Karpas-422 (cell line): ENCODE measurements around the gene ADAMTSL1. TPM values are rescaled to one million over a fixed set of nuclear protein-coding genes. Genes with fewer than 3 reads are reported as not detected.

Experiments used
- DNase-seq: peaks from one replicate; pipeline ENCODE4 v3.0.0-alpha.2; 2015
- H2AFZ ChIP-seq: fragments of 200-600 bp; sonication (generic); 2 replicates; pipeline ENCODE4 v1.6.1; 2014; ENCODE audit warnings: antibody characterized with exemption, low read length, mixed read lengths
- H3K27ac ChIP-seq: fragments of 200-600 bp; sonication (generic); 2 replicates; pipeline ENCODE4 v1.5.1; 2014; ENCODE audit warnings: mild to moderate bottlenecking, low read length, moderate library complexity
- H3K27me3 ChIP-seq: fragments of 200-600 bp; sonication (generic); 2 replicates; pipeline ENCODE4 v1.6.1; 2014; ENCODE audit warnings: low read length, mixed read lengths
- H3K36me3 ChIP-seq: fragments of 200-600 bp; sonication (generic); 2 replicates; pipeline ENCODE4 v1.6.1; 2014; ENCODE audit warnings: low read length, mixed read lengths; ENCODE audit not compliant: insufficient read depth
- H3K4me1 ChIP-seq: fragments of 200-600 bp; sonication (generic); 2 replicates; pipeline ENCODE4 v1.6.1; 2014; ENCODE audit warnings: mild to moderate bottlenecking, low read length, mixed read lengths
- H3K4me2 ChIP-seq: fragments of 200-600 bp; sonication (generic); 2 replicates; pipeline ENCODE4 v1.6.1; 2014; ENCODE audit warnings: low read length, low read depth, mild to moderate bottlenecking; ENCODE audit not compliant: poor library complexity, severe bottlenecking
- H3K4me3 ChIP-seq: fragments of 200-600 bp; sonication (generic); 2 replicates; pipeline ENCODE4 v1.5.1; 2014; ENCODE audit warnings: mild to moderate bottlenecking, antibody characterized with exemption, low read length, mixed read lengths
- H3K79me2 ChIP-seq: fragments of 200-600 bp; sonication (generic); 2 replicates; pipeline ENCODE4 v1.6.1; 2014; ENCODE audit warnings: mild to moderate bottlenecking, low read length, mixed read lengths
- H3K9ac ChIP-seq: fragments of 200-600 bp; sonication (generic); 2 replicates; pipeline ENCODE4 v1.6.0; 2014; ENCODE audit warnings: low read length
- H3K9me2 ChIP-seq: fragments of 200-600 bp; sonication (generic), shearing (Covaris generic); replicated peaks from 2 replicates; pipeline ENCODE4 v1.6.0; 2014; ENCODE audit warnings: mild to moderate bottlenecking, low read length, moderate library complexity; ENCODE audit not compliant: insufficient read depth
- H3K9me3 ChIP-seq: fragments of 300-700, 200-600 bp; sonication (generic); 2 replicates; pipeline ENCODE4 v1.6.1; 2014; ENCODE audit warnings: low read length, mixed read lengths
- H4K20me1 ChIP-seq: fragments of 200-600 bp; sonication (generic); 2 replicates; pipeline ENCODE4 v1.6.1; 2014; ENCODE audit warnings: mild to moderate bottlenecking, antibody characterized with exemption, low read length, low read depth; ENCODE audit not compliant: insufficient read depth
- total RNA-seq: library from RNA; depleted of rRNA; stranded (reverse); fragments of >200 nt; shearing (Covaris generic); gene quantifications from 2 replicates; pipeline ENCODE4 v1.2.3, GENCODE V29; 2014; ENCODE audit warnings: low replicate concordance

ADAMTSL1 gene
- total RNA-seq, 1 experiment from 2014 or later, result 8.2 TPM

DNA sequence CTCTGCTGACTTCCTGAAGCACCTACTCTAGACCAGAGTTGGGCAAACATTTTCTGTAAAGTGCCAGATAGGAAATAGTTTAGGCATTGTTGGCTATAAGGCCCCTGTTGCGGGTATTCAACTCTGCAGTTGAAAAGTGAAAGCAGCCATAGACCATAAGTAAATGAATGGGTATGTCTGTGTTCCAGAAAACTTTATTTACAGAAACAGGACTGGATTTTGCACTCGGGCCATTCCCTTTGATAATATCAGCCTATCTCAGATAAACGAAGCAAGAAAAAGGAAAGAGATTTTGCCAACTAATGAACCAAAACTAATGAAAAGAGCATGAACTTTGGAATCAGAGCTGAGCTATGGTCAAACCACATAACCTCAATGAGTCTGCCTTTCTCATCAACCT, 374.7 kb downstream of the ADAMTSL1 start:
- Histone ChIP-seq H3K4me3 (no peak overlapping the region), H3K27me3 (no peaks in the 10 kb centered on the region), H3K27ac (no peak overlapping the region), H2AFZ (no peak overlapping the region), H3K9me2 (no peaks in the 10 kb centered on the region), H4K20me1 (no peaks in the 10 kb centered on the region), H3K4me2 (no peak overlapping the region), H3K79me2 (no peaks in the 10 kb centered on the region), H3K9me3 (no peaks in the 10 kb centered on the region), H3K36me3 (no peaks in the 10 kb centered on the region), H3K4me1 (no peaks in the 10 kb centered on the region), H3K9ac (no peak overlapping the region)
- no peak for DNase-seq

DNA sequence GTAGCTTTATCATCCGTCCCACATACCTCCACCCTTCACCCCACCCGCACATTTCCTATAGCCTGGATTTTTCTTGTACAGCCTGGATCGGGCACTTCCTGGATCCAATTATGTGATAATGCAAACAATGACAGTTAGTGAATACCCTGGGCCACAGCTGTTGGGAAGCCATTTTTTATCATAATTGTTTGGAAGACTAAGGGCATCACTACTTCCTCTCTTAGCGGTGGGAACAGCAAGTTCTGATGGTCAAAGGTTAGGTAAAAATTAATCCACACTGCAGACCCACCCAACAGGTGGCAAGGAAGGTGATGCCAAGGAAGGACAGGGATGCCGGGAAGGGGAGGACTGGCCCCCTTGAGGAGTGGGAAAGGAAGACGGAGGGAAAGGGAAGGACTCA, 375.3 kb downstream of the ADAMTSL1 start:
- no peaks in the 10 kb centered on the region for H3K4me1 ChIP-seq
- H3K9ac ChIP-seq, result no peak overlapping the region
- H3K9me2 ChIP-seq, result no peaks in the 10 kb centered on the region
- no peaks in the 10 kb centered on the region for H3K36me3 ChIP-seq
- no peak overlapping the region for H3K4me2 ChIP-seq
- no peak overlapping the region for H3K27ac ChIP-seq
- no peaks in the 10 kb centered on the region for H3K79me2 ChIP-seq
- H2AFZ ChIP-seq, result no peak overlapping the region
- no peak overlapping the region for H3K4me3 ChIP-seq
- no peaks in the 10 kb centered on the region for H3K27me3 ChIP-seq
- DNase-seq, result no peak
- no peaks in the 10 kb centered on the region for H3K9me3 ChIP-seq
- H4K20me1 ChIP-seq, result no peaks in the 10 kb centered on the region

DNA sequence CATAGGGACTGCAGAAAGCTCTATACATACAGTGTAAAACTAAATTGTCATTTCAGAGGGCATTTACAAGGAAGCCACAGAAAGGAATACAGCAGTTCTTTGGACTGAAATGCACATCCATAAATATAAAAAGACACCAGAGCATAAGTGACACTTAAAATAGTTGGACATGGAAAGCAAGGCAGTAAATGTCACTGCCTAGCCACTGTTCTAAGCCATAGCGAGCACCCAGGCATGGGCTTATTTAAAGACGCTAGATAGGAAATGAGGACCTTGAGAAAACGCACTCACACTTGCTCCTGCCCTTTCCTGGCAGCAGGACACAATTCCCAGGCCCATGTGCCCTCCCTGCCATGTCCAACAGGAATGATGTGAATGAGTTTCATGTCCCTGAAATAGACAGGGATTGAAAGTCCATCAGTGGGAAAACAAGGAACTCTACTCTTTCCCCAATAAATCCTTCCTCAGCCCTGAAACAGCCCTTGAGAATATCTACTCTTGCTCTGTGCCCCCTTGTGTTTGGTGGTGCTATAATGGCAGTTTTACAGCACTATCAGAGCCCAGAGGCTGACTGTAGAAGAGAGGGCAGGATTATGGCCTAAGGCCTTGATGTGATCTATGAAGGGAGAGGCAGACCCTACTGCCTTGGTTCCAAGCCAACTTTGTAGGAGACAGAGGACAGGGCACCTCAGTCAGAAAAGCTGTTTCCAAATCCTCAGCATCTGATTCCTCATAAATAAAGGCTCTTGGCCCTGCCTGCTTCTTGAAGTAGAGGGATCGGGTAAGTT, 376.1 kb downstream of the ADAMTSL1 start:
- no peaks in the 10 kb centered on the region for H3K36me3 ChIP-seq
- no peaks in the 10 kb centered on the region for H3K27me3 ChIP-seq
- H2AFZ ChIP-seq, result no peak overlapping the region
- H3K9me2 ChIP-seq, result no peaks in the 10 kb centered on the region
- no peak for DNase-seq
- H3K79me2 ChIP-seq, result no peaks in the 10 kb centered on the region
- no peaks in the 10 kb centered on the region for H3K4me1 ChIP-seq
- H3K9ac ChIP-seq, result no peak overlapping the region
- no peak overlapping the region for H3K27ac ChIP-seq
- H3K4me3 ChIP-seq, result no peak overlapping the region
- no peaks in the 10 kb centered on the region for H4K20me1 ChIP-seq
- H3K9me3 ChIP-seq, result no peaks in the 10 kb centered on the region
- H3K4me2 ChIP-seq, result no peak overlapping the region

DNA sequence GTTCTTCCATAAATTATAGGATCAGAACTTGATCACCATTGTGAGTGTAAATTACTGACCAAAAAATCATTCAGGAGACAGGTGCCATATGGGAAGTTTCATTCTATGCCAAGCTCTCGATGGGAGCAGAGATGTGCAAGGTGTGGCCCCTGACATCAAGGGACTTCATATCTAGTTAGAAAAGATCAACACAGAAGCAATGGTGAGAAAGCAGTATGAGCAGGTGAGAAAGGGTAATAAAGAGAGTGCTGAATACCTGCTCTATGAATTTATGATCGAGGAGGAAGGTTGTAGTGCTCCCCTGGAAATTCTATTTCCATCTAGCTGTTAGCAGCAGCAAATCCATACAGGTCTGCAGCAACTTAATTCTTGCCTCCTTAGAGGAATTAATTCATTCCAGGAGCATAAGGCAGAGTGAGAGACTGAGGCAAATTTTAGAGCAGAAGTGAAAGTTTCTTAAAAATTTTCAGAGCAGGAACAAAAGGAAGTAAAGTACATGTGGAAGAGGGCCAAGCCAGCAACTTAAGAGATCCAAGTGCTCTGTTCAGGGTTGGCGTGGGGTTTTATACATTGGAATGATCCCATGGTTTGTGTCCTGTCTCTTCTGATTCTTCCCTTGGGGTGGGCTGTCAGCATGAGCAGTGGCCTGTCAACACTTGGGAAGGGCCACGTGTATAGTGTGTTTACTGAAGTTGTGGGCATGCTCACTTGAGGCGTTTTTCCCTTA, 377.3 kb downstream of the ADAMTSL1 start:
- no peaks in the 10 kb centered on the region for H3K27me3 ChIP-seq
- no peak overlapping the region for H3K4me2 ChIP-seq
- H4K20me1 ChIP-seq, result no peaks in the 10 kb centered on the region
- H2AFZ ChIP-seq, result no peak overlapping the region
- H3K27ac ChIP-seq, result no peak overlapping the region
- H3K36me3 ChIP-seq, result no peaks in the 10 kb centered on the region
- H3K4me1 ChIP-seq, result no peaks in the 10 kb centered on the region
- DNase-seq, result no peak
- H3K79me2 ChIP-seq, result no peaks in the 10 kb centered on the region
- H3K9me2 ChIP-seq, result no peaks in the 10 kb centered on the region
- H3K4me3 ChIP-seq, result no peak overlapping the region
- no peak overlapping the region for H3K9ac ChIP-seq
- H3K9me3 ChIP-seq, result no peaks in the 10 kb centered on the region

DNA sequence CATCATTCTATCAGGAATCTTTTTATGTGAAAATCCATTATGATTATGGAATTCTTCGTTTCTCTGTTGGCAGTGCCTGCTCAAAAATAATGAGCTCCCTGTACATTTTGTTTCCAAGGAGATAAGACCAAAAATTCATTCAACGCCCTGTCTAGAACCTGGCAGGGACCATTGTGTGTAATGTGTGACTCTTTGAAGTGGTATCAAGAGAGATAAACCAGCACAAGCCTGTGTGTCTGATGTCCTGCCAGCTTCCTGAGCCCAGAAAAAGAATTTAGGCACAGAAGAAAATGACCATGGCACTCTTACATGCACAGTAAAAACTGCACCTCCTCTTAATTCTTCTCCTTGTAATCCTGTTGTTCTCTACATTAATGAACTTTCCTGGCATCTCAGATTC, 381.7 kb downstream of the ADAMTSL1 start:
- no peak overlapping the region for H3K27ac ChIP-seq
- H3K36me3 ChIP-seq, result no peaks in the 10 kb centered on the region
- no peaks in the 10 kb centered on the region for H3K79me2 ChIP-seq
- DNase-seq, result no peak
- no peaks in the 10 kb centered on the region for H3K9me3 ChIP-seq
- H3K4me3 ChIP-seq, result no peak overlapping the region
- no peaks in the 10 kb centered on the region for H3K4me1 ChIP-seq
- H3K4me2 ChIP-seq, result no peak overlapping the region
- H4K20me1 ChIP-seq, result no peaks in the 10 kb centered on the region
- H3K9me2 ChIP-seq, result no peaks in the 10 kb centered on the region
- H3K9ac ChIP-seq, result no peak overlapping the region
- H2AFZ ChIP-seq, result no peak overlapping the region
- no peaks in the 10 kb centered on the region for H3K27me3 ChIP-seq

DNA sequence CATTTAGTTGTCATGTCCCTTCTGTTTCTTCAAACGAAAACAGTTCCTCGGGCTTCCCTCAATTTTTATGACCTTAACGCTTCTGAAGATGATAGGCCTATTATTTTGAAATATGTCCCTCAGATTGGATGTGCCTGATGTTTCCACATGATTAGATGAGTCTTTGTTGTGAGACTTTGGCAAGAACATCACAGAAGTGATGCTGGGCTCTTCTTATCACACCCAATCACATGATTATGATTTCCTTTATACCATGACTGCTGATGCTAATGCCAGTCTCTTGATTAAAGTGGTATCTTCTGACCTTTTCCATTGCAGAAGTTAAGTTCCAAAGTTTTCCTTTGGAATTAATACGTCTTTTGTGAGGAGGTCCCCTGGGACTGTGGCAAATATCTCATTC, 383.4 kb downstream of the ADAMTSL1 start:
- H3K27ac ChIP-seq, result no peak overlapping the region
- H3K27me3 ChIP-seq, result 0 out of 2 replicates have a peak, but pooled peaks cover 2% of the 10 kb centered on the region
- no peaks in the 10 kb centered on the region for H3K79me2 ChIP-seq
- no peaks in the 10 kb centered on the region for H3K36me3 ChIP-seq
- no peak overlapping the region for H2AFZ ChIP-seq
- H3K9me2 ChIP-seq, result no peaks in the 10 kb centered on the region
- no peak overlapping the region for H3K4me2 ChIP-seq
- no peak overlapping the region for H3K4me3 ChIP-seq
- H4K20me1 ChIP-seq, result no peaks in the 10 kb centered on the region
- no peaks in the 10 kb centered on the region for H3K9me3 ChIP-seq
- no peak overlapping the region for H3K9ac ChIP-seq
- no peaks in the 10 kb centered on the region for H3K4me1 ChIP-seq
- DNase-seq, result no peak

DNA sequence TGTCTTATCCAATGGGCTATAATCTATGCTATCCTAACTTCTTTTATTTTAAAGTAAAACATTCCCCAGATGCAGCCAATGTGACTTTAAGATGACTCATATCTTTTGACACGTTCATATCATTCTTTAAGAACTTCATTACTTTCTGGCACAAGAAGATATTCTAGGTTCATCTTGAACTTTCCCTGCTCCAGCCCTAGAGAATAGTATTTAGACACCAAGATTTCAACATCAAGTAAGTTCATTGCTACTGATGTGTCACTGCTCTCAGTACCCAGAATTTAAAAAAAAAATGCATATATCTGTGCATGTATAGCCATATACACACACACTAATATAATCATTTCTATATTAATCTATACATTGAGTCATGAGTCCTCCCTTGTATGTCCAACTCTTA, 383.8 kb downstream of the ADAMTSL1 start:
- Histone ChIP-seq H3K36me3 (no peaks in the 10 kb centered on the region), H3K9me2 (no peaks in the 10 kb centered on the region), H3K4me2 (no peak overlapping the region), H3K9ac (no peak overlapping the region), H3K27ac (no peak overlapping the region), H3K79me2 (no peaks in the 10 kb centered on the region), H3K4me3 (no peak overlapping the region), H3K9me3 (no peaks in the 10 kb centered on the region), H2AFZ (no peak overlapping the region), H4K20me1 (no peaks in the 10 kb centered on the region), H3K27me3 (0 out of 2 replicates have a peak, but pooled peaks cover 2% of the 10 kb centered on the region), H3K4me1 (no peaks in the 10 kb centered on the region)
- no peak for DNase-seq

DNA sequence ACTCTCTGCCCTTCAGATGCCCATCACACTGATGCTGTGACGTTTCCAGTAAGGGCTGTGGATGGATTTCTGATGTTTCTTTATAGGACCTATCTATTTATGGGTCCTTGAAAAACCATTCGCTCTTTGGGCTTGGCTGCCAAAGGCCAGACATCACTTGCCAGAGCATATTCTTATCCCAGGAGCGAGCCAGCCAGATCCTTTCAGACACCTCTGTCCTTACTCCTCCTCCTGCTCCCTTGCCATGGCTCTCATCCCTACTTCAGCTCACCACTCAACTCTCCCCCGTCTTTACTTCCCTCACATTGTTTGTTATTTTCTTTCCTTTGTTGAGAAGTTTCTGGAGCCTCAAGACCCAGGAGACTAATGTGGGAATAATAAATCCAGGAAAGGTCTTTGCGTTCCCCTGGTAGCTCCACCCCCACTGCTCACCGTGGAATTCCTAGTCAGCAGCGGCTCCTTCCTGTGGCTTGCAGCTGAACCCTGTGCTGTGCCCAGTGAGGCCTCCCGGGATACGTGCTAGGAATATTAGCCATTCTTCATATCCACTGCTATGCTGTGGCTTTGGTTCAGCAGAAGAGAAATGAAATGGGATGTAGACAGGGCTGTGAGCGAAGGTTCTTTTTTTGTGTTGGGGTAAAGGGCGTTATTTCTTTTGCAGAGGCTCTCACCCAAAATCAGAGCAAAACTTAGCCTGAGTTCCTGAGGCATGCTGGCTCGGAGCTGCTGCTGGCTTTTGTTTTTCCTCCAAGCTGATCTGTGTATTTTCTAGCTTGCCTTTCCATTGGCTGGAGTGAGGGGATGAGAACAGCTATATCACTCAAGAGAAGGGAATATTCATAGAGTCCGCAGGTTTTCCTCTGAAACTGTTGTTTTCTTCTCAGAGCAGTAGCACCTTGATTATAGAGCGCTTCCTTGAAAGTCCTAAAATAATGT, 387.9 kb downstream of the ADAMTSL1 start:
- Histone ChIP-seq H3K27ac (no peak overlapping the region), H3K4me1 (no peaks in the 10 kb centered on the region), H4K20me1 (no peaks in the 10 kb centered on the region), H3K9ac (no peak overlapping the region), H3K9me3 (no peaks in the 10 kb centered on the region), H3K9me2 (no peaks in the 10 kb centered on the region), H3K27me3 (0 out of 2 replicates have a peak, but pooled peaks cover 2% of the 10 kb centered on the region), H3K36me3 (no peaks in the 10 kb centered on the region), H3K4me2 (no peak overlapping the region), H3K79me2 (no peaks in the 10 kb centered on the region), H2AFZ (no peak overlapping the region), H3K4me3 (no peak overlapping the region)
- DNase-seq, result no peak
